A673 (cell line): ENCODE data around the gene DNAH3. TPM values are rescaled to one million over a fixed set of nuclear protein-coding genes. Genes with fewer than 3 reads are reported as not detected.
"Not testable (repeated sequence)": the region's sequence is repeated elsewhere in the genome, so short reads cannot be mapped to it uniquely, and the experiment has no call there.

Experiments used
- BruUV-seq: library from RNA; stranded (reverse); fragments of 400-500 nt; replicated peaks from 2 replicates; lab custom pipeline; 2021; lab: Mats Ljungman, UMichigan
- CTCF ChIA-PET: fragments of 300-600 bp; sonication (Branson Sonifier 250); formaldehyde crosslinking; loops from one replicate; lab custom pipeline; 2022; ENCODE audit warnings: antibody characterized with exemption; lab: Charles Lee
- POLR2A ChIA-PET: fragments of 300-600 bp; sonication (Branson Sonifier 250); formaldehyde crosslinking; loops from one replicate; lab custom pipeline; 2022; ENCODE audit warnings: antibody characterized with exemption; ENCODE audit not compliant: low non-redundant PET; lab: Charles Lee
- DNase-seq: peaks from one replicate; pipeline ENCODE4 v3.0.0-alpha.2; 2015; ENCODE audit warnings: low spot score
- H3K27ac ChIP-seq: fragments of 200-600 bp; sonication (generic); 2 replicates; pipeline ENCODE4 v1.5.1; 2016; ENCODE audit warnings: mixed run types, low read depth, mild to moderate bottlenecking, mixed read lengths, antibody characterized with exemption, low read length; ENCODE audit not compliant: poor library complexity, severe bottlenecking
- H3K27me3 ChIP-seq: fragments of 200-600 bp; sonication (generic); replicated peaks from 2 replicates; pipeline ENCODE4 v1.6.1; 2017; ENCODE audit warnings: mixed run types, low read depth, mild to moderate bottlenecking, mixed read lengths, antibody characterized with exemption, low read length; ENCODE audit not compliant: insufficient read depth, poor library complexity
- H3K36me3 ChIP-seq: fragments of 200-600 bp; sonication (generic); 2 replicates; pipeline ENCODE4 v1.6.1; 2016; ENCODE audit warnings: mixed run types, mild to moderate bottlenecking, mixed read lengths, antibody characterized with exemption, low read length; ENCODE audit not compliant: insufficient read depth, poor library complexity, severe bottlenecking
- H3K4me1 ChIP-seq: fragments of 200-600 bp; sonication (generic); 2 replicates; pipeline ENCODE4 v1.6.1; 2017; ENCODE audit warnings: mixed run types, mild to moderate bottlenecking, mixed read lengths, antibody characterized with exemption, low read length; ENCODE audit not compliant: insufficient read depth, poor library complexity, severe bottlenecking
- H3K4me3 ChIP-seq: fragments of 200-600 bp; sonication (generic); 2 replicates; pipeline ENCODE4 v1.5.1; 2016; ENCODE audit warnings: low read depth, mixed run types, mild to moderate bottlenecking, mixed read lengths, low read length; ENCODE audit not compliant: poor library complexity, severe bottlenecking
- H3K9me3 ChIP-seq: fragments of 200-600 bp; sonication (generic); 2 replicates; pipeline ENCODE4 v1.6.1; 2016; ENCODE audit warnings: mixed run types, low read depth, mild to moderate bottlenecking, mixed read lengths, antibody characterized with exemption, low read length; ENCODE audit not compliant: poor library complexity, severe bottlenecking
- EZH2 ChIP-seq: fragments of 200-600 bp; sonication (generic); IDR thresholded peaks from 2 replicates; pipeline ENCODE4 v1.6.1; 2017; ENCODE audit warnings: borderline replicate concordance, low read depth, mild to moderate bottlenecking, mixed read lengths, antibody characterized with exemption, low read length; ENCODE audit not compliant: poor library complexity, severe bottlenecking
- intact Hi-C: fragments of 100-400 bp; cut with micrococcal nuclease; formaldehyde crosslinking; loops from one replicate; pipeline ENCODE4 v1.10.0; 2022; ENCODE audit not compliant: unreplicated experiment
- total RNA-seq: library from RNA; stranded (reverse); gene quantifications from 2 replicates; pipeline ENCODE4 v1.2.3, GENCODE V29; 2021
- TF ChIP-seq, protein P1 (sequence below): fragments of 300-800, 200-600 bp; sonication (generic); conservative IDR thresholded peaks from 2 replicates; pipeline ENCODE4 v1.5.1; 2017; ENCODE audit warnings: low read depth, mild to moderate bottlenecking, antibody characterized with exemption, low read length, moderate library complexity, mixed read lengths

The DNAH3 gene
- total RNA-seq, 1 experiment from 2014 or later: not detected

DNA sequence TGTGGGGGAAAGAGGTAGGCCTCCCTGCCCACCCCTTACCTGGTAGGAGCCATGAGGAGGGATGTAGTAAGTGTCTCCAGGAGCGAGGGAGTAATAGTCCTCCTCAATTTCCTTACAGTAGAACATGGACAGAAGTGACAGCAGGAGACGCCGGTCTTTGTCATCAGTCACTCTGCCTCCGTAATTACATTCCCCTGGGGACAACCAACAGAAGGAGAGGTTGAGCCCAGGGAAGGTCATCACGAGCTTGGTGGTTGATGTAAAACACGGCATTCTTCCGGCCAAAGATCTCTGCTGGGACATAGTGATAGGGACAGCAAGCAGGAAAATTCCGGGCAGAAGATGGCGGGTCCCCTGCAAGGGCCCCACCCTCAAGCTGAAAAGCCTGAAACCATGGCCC is 202.2 kb downstream of the DNAH3 start:
- BruUV-seq: no TSS peak
- no peaks in the 10 kb centered on the region for H3K4me1 ChIP-seq
- H3K4me3 ChIP-seq: no peak overlapping the region
- ChIA-PET CTCF (no interaction called here), POLR2A (no interaction called here)
- intact Hi-C loops: loop anchor here (10.0 kb wide), 1 partner anchor 94 kb away; no protein-coding TSS in a partner anchor
- no peak overlapping the region for H3K27ac ChIP-seq
- TF ChIP-seq, protein P1, sequence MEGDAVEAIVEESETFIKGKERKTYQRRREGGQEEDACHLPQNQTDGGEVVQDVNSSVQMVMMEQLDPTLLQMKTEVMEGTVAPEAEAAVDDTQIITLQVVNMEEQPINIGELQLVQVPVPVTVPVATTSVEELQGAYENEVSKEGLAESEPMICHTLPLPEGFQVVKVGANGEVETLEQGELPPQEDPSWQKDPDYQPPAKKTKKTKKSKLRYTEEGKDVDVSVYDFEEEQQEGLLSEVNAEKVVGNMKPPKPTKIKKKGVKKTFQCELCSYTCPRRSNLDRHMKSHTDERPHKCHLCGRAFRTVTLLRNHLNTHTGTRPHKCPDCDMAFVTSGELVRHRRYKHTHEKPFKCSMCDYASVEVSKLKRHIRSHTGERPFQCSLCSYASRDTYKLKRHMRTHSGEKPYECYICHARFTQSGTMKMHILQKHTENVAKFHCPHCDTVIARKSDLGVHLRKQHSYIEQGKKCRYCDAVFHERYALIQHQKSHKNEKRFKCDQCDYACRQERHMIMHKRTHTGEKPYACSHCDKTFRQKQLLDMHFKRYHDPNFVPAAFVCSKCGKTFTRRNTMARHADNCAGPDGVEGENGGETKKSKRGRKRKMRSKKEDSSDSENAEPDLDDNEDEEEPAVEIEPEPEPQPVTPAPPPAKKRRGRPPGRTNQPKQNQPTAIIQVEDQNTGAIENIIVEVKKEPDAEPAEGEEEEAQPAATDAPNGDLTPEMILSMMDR: no peak
- no peak for TF ChIP-seq EZH2
- no peaks in the 10 kb centered on the region for H3K9me3 ChIP-seq
- no peaks in the 10 kb centered on the region for H3K36me3 ChIP-seq
- no peaks in the 10 kb centered on the region for H3K27me3 ChIP-seq
- no peak for DNase-seq

DNA sequence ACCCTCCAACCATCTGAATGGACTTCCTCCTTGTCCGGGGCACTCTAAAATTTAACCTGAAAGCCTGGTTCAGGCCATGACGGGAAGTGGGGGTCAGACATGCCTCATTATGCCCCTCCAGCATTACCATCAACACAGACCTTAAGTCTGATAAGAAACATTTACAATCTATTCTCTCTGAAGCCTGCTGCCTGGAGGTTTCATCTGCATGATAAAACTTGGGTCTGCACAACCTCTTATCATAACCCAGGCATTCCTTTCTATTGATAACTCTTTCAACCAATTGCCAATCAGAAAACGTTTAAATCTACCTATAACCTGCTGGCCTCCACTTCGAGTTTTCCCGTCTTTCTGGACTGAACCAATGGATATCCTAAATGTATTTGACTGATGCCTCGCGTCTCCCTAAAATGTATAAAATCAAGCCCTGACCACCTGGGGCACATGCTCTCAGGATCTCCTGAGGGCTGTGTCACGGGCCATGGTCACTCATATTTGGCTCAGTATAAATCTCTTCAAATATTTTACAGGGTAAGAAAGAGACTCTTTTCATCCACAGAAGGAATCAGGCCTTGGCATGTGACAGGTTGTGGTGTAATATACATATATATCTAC is 204.5 kb downstream of the DNAH3 start:
- ChIA-PET CTCF (no interaction called here), POLR2A (no interaction called here)
- no TSS peak for BruUV-seq
- H3K27me3 ChIP-seq: no peaks in the 10 kb centered on the region
- H3K4me3 ChIP-seq: no peak overlapping the region
- intact Hi-C loops: loop anchor here (10.0 kb wide), 1 partner anchor 91 kb away; no protein-coding TSS in a partner anchor
- no peak for DNase-seq
- no peaks in the 10 kb centered on the region for H3K4me1 ChIP-seq
- H3K9me3 ChIP-seq: no peaks in the 10 kb centered on the region
- TF ChIP-seq, protein P1: no peak
- no peak for TF ChIP-seq EZH2
- no peaks in the 10 kb centered on the region for H3K36me3 ChIP-seq
- H3K27ac ChIP-seq: no peak overlapping the region

DNA sequence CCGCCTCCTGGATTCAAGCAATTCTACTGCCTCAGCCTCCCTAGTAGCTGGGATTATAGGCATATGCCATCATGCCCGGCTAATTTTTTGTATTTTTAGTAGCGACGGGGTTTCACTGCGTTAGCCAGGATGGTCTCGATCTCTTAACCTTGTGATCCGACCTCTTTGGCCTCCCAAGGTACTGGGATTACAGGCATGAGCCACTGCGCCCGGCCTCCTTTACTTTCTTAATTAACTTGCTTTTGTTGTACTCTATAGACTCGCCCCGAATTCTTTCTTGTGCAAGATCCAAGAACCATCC is 205.1 kb downstream of the DNAH3 start:
- CTCF ChIA-PET, DNase-seq, H3K27ac ChIP-seq, H3K4me3 ChIP-seq, BruUV-seq, H3K36me3 ChIP-seq, H3K9me3 ChIP-seq, POLR2A ChIA-PET, H3K4me1 ChIP-seq, H3K27me3 ChIP-seq: not testable (repeated sequence)
- intact Hi-C loops: loop anchor here (10.0 kb wide), 1 partner anchor 91 kb away; no protein-coding TSS in a partner anchor
